ENCODE data around the gene SOWAHA. TPM values are rescaled to one million over a fixed set of nuclear protein-coding genes. Genes with fewer than 3 reads are reported as not detected.

Gene SOWAHA
- total RNA-seq, 1 experiment from 2014 or later, result not detected

DNA sequence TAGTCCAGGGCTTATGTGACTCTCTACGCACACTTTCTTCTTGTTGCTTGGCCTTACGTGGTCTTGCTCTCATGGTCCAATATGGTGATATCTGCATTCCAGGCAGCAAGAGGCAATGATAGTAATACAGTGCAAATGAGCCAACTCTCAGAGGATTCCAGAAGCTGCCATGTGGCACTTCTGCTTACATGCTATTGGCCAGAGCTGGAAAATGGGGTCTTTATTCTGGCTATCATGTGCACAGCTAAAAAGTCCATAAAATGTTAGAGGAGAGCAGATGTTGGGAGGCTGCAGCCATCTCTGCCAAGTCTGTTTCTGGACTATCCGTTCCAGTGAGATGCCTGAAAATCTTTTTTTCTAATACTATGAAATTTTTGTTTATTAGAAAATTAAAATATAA is 33.1 kb upstream of the SOWAHA start:
- Histone ChIP-seq H3K9me3 (ENCODE audit: control insufficient read depth, insufficient read depth, low read depth, low read length) (no peaks in the 10 kb centered on the region), H3K27me3 (ENCODE audit: control insufficient read depth, insufficient read depth, low read length) (peaks cover 4% of the 10 kb centered on the region; the same call in 1 of the 2 replicates), H3K4me1 (ENCODE audit: control insufficient read depth, insufficient read depth, low read length) (peaks cover 11% of the 10 kb centered on the region; the same call in 1 of the 2 replicates), H3K27ac (ENCODE audit: low read length) (no peak overlapping the region), H3K36me3 (ENCODE audit: control insufficient read depth, insufficient read depth, low read length) (no peaks in the 10 kb centered on the region), H3K4me3 (ENCODE audit: low read depth in 2 of 2, low read length in 2 of 2) (no peak overlapping the region)
- ChIA-PET POLR2A (no interaction called here), CTCF (no interaction called here)
- BruUV-seq (replicated peaks), result no TSS peak
- TF ChIP-seq, protein P1, sequence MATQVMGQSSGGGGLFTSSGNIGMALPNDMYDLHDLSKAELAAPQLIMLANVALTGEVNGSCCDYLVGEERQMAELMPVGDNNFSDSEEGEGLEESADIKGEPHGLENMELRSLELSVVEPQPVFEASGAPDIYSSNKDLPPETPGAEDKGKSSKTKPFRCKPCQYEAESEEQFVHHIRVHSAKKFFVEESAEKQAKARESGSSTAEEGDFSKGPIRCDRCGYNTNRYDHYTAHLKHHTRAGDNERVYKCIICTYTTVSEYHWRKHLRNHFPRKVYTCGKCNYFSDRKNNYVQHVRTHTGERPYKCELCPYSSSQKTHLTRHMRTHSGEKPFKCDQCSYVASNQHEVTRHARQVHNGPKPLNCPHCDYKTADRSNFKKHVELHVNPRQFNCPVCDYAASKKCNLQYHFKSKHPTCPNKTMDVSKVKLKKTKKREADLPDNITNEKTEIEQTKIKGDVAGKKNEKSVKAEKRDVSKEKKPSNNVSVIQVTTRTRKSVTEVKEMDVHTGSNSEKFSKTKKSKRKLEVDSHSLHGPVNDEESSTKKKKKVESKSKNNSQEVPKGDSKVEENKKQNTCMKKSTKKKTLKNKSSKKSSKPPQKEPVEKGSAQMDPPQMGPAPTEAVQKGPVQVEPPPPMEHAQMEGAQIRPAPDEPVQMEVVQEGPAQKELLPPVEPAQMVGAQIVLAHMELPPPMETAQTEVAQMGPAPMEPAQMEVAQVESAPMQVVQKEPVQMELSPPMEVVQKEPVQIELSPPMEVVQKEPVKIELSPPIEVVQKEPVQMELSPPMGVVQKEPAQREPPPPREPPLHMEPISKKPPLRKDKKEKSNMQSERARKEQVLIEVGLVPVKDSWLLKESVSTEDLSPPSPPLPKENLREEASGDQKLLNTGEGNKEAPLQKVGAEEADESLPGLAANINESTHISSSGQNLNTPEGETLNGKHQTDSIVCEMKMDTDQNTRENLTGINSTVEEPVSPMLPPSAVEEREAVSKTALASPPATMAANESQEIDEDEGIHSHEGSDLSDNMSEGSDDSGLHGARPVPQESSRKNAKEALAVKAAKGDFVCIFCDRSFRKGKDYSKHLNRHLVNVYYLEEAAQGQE (IDR thresholded peaks at IDR 0.05; ENCODE audit: insufficient read depth in 1 of 2, low read depth in 2 of 2, low read length in 1 of 2), result no peak
- no peak for TF ChIP-seq POLR2AphosphoS5 (IDR thresholded peaks at IDR 0.05; ENCODE audit: low read depth, low read length)
- TF ChIP-seq TCF7L2 (IDR thresholded peaks at IDR 0.05; ENCODE audit: low read depth, low read length), result no peak
- no peak for TF ChIP-seq SIN3A (IDR thresholded peaks at IDR 0.05; ENCODE audit: borderline replicate concordance, insufficient read depth, low read depth, low read length)
- TF ChIP-seq, protein P2, sequence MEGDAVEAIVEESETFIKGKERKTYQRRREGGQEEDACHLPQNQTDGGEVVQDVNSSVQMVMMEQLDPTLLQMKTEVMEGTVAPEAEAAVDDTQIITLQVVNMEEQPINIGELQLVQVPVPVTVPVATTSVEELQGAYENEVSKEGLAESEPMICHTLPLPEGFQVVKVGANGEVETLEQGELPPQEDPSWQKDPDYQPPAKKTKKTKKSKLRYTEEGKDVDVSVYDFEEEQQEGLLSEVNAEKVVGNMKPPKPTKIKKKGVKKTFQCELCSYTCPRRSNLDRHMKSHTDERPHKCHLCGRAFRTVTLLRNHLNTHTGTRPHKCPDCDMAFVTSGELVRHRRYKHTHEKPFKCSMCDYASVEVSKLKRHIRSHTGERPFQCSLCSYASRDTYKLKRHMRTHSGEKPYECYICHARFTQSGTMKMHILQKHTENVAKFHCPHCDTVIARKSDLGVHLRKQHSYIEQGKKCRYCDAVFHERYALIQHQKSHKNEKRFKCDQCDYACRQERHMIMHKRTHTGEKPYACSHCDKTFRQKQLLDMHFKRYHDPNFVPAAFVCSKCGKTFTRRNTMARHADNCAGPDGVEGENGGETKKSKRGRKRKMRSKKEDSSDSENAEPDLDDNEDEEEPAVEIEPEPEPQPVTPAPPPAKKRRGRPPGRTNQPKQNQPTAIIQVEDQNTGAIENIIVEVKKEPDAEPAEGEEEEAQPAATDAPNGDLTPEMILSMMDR (IDR thresholded peaks at IDR 0.05), result no peak
- in situ Hi-C loops (cut with HindIII; ENCODE audit: low pct_unique_long_range_greater_than_20kb, low sequenced_read_pairs) (no loop called here), intact Hi-C loops (cut with micrococcal nuclease; ENCODE audit: unreplicated experiment) (no loop called here)
- no peak for DNase-seq (ENCODE audit: low read depth, low spot score)
- ATAC-seq, result no peak

DNA sequence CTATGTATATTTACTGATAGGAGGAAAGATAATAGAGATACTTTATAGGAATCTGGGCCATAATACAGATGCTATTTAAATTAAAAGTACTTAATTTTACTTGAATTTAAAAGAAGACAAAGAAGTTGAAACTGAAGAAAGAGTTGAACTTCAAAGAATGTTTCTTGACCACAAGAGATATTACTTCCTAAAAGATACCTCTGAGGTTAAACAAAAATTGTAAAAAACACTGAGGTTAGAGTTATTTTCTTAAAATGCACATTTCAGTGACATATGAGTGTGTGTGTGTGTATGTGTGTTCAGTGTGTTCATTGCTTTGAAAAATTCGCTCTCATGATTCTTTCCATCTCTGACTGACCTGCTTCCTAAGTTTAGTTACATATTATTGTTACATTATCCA is 32.5 kb upstream of the SOWAHA start:
- H3K27ac ChIP-seq (ENCODE audit: low read length), result no peak overlapping the region
- no TSS peak for BruUV-seq (replicated peaks)

More for the DNA sequence above, 32.5 kb upstream of the SOWAHA start:
- ChIA-PET POLR2A (no interaction called here), CTCF (no interaction called here)
- in situ Hi-C loops (cut with HindIII; ENCODE audit: low pct_unique_long_range_greater_than_20kb, low sequenced_read_pairs), result no loop called here
- ATAC-seq (no peak), DNase-seq (ENCODE audit: low read depth, low spot score) (no peak)
- peaks cover 4% of the 10 kb centered on the region; the same call in 1 of the 2 replicates for H3K27me3 ChIP-seq (ENCODE audit: control insufficient read depth, insufficient read depth, low read length)
- intact Hi-C loops (cut with micrococcal nuclease; ENCODE audit: unreplicated experiment), result no loop called here
- no peaks in the 10 kb centered on the region for H3K9me3 ChIP-seq (ENCODE audit: control insufficient read depth, insufficient read depth, low read depth, low read length)
- H3K4me1 ChIP-seq (ENCODE audit: control insufficient read depth, insufficient read depth, low read length), result peaks cover 6% of the 10 kb centered on the region; the same call in 1 of the 2 replicates
- no peak overlapping the region for H3K4me3 ChIP-seq (ENCODE audit: low read depth in 2 of 2, low read length in 2 of 2)
- TF ChIP-seq, protein P2 (IDR thresholded peaks at IDR 0.05), result no peak
- no peaks in the 10 kb centered on the region for H3K36me3 ChIP-seq (ENCODE audit: control insufficient read depth, insufficient read depth, low read length)

Data from Panc1 (cell line).